Activated CD4-positive, alpha-beta T cell treated with anti-CD3 and anti-CD28 coated beads, Interleukin-2, amount 50 U/mL, for 4 hours (primary cell): ENCODE measurements around the gene BEGAIN.

Source experiments
- DNase-seq, 2 experiments: peaks; one replicate each; pipeline ENCODE4 v3.0.0-alpha.2; 2020

The BEGAIN gene

DNA sequence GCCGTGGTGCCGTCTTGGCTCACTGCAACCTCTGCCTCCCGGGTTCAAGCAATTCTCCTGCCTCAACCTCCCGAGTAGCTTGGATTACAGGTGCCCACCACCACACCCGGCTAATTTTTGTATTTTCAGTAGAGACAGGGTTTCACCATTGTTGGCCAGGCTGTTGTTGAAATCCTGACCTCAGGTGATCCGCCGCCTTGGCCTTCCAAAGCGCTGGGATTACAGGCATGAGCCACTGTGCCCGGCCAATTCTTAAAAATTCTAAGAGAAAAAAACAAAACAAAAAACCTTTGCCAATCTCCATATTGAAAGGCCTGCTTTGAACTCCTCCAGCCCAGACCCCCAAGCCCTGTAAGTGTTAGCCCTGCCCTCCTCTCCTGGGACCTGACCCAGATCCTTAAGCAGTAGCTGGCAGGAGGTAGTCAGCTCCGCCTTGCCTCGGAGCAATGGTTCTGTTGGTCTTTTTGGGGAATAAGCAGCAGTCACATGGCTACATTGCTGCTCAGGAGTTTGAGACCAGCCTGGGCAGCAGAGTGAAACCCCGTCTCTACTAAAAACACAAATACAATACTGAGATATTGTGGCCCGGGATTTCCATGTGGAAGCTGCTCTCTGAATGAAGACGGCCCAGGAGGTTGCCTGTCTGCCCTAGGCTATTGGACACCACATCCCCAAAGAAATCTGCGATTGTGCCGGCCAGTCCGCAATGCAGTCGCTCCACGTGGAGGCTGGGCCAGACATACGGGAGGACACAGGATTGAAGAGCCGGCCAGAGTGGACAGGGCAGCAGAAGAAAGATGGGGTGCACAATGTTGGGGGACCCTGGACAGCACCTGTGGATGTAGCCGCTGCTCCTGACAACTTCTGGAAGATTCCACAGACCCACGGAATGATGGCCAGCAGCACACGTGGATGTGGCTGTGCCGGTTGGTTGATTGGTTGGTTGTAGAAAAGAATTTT lies 28.8 kb upstream of the BEGAIN start:
- DNase-seq, result no peak

- no peak for DNase-seq
Observed at GRCh38 chr14:100614803-100615202, 27.6 kb upstream of the BEGAIN start.

- DNase-seq, result no peak
Observed at GRCh38 chr14:100612986-100613385, 25.8 kb upstream of the BEGAIN start.

- DNase-seq, result no peak
Observed at GRCh38 chr14:100611811-100612480, 24.7 kb upstream of the BEGAIN start.

GRCh38 chr14:100610511-100611217 lies 23.4 kb upstream of the BEGAIN start:
- no peak for DNase-seq

GRCh38 chr14:100609941-100610391 lies 22.7 kb upstream of the BEGAIN start:
- DNase-seq, result no peak

DNA sequence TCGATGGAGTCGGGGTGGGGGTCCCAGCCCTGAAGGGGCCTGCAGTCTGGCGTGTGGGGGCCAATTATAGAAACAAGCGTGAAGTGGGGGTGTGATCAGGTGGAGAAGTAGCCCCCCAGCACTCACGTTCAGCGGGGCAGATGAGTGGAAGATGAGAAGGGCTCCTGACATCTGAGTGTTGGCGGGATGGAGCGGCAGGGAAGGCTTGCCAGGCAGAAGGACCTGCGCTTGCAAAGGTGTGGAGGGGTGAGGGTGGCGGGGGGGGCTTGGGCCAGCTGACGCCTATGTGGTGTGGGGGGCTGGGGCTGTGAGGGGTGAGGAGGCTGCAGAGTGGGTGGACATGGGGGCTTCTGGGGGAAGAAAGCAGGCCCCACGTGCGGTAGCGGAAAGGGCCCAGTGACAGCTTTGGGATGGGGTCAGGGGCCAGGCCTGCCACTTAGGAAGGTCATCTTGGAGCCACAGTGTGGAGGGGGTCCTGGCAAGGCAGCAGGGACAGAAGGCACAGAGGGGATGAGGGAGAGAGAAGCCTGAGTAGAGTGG lies 22.2 kb upstream of the BEGAIN start:
- DNase-seq, result no peak

DNA sequence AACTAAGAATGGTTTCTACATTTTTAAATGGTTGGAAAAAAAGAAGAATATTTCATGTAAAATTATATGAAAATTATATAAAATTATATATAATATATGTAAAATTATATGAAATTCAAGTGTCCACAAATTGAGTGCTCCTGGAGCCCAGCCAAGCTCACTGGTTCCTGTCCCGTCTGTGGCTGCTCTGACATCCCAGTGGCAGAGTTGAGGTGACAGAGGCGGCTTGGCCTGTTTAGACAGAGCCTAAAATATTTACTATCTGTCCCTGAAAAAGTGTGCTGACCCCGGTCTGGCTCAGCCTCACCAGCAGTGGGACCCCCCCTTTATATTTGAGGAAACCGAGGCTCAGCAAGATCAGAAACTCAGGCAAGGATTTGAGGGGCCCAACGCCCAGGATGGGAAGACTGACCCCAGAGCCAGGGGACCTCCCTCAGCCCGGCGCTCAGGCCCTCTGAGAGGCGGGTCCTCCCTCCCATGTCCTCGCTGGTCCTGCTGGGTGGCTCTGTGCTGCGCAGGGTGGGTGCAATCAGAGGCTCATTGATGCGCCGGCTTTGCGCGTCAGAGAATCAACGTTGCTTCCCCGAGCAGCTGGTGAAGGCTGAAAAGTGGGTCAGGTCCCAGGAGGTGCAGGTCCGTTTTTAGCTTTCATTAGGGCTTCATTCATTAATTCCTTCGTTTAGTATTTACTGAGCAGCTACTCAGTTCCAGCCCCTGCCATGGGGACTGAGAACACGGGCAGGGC lies 21.5 kb upstream of the BEGAIN start:
- no peak for DNase-seq

DNA sequence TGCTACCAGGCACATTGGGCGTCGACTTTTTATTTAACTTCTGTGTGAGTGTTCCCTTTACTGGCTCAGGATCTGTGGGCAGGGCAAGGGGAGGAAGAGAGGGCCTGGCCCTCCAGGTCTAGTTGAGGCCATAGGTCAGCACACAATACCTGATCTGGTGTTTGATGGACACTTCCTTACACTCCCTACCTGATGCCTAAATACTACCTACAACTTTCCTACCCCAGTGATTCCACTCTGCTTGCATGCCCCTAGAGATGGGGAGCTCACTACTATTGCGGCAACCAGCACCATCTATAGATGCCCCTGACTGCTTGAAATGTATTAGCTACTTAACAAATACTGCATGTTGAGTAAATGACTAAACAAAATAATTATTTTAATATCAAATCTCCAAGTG lies 20.8 kb upstream of the BEGAIN start:
- DNase-seq, result no peak

- DNase-seq, result no peak
Observed at GRCh38 chr14:100607611-100607956, 20.4 kb upstream of the BEGAIN start.

GRCh38 chr14:100606687-100607610 lies 19.7 kb upstream of the BEGAIN start:
- no peak for DNase-seq

DNA sequence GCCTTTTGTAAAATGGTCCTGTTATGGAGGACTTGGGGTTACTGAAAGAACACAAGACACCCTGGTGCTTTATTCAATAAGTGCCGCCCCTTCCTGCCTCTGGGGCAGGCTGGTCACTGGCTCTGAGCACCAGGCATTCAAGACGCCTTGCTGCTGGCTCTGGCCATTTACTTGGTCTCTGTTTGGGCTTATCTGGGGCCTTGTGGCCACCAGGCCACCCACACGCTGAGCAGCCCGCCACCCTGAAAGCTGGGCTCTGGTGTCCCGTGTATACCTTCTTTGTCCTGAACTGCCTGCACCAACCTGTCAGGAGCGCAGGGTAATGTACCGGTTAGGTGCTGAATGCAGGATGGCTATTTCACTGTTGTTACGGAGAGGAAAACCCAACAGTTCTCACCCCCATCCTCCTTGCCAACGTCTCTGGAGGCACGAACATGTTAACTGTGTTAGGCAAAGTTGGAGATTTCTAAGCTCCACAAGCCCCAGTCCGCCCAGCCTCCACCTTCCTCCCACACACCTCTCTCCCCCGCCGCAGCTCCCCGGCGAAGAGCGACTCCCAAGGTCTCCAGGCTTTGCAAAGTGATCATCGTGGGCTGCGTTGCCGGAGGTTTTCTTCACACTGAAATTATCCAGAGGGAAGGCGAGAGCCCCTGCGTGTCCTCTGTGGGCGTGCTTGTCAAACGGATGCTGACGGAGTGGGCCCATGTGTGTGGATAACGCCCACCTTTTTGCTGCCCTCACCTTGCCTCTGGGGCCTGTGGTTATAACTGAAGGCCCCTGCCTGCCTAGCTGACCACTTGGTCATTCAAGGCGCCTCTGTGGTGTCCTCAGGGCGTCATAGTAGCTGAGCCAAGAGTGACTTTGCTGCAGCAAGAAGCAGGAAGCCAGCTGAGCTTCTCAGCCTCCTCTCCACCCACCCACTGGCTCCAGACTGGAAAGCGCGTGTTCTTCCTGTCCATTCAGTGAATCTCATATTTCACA lies 18.8 kb upstream of the BEGAIN start:
- DNase-seq, result no peak

- no peak for DNase-seq
Observed at GRCh38 chr14:100605230-100605629, 18.0 kb upstream of the BEGAIN start.

GRCh38 chr14:100604709-100605108 lies 17.5 kb upstream of the BEGAIN start:
- no peak for DNase-seq

GRCh38 chr14:100604121-100604501 lies 16.9 kb upstream of the BEGAIN start:
- DNase-seq, result no peak

- no peak for DNase-seq
Observed at GRCh38 chr14:100603341-100604120, 16.3 kb upstream of the BEGAIN start.

DNA sequence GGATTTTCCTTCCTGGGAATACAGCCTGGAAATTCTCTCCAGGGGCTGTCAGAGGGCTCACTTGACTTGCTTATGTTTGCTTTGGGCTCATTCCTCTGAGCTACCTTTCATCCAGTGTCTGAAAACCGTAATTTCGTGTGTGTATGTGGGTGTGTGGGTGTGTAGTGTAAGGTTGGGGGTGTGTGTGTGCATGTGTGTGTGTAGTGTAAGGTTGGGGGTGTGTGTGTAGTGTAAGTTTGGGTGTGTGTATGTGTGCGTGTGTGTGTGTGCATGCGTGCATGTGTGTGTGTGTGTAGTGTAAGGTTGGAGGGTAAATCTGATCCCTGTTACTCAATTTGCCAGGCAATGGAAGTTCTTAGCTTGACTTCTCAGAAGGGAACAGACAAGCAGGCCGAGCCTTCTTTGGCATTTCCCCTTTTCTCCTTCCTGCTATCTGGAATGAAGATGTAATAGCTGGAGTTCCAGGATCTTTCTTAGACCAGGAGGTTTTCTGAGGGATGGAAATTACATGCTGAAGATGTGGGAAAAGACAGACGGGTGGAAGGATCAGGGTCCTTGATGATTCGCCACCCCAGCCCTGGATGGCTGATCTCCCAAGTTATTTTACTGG lies 15.5 kb upstream of the BEGAIN start:
- no peak for DNase-seq

DNA sequence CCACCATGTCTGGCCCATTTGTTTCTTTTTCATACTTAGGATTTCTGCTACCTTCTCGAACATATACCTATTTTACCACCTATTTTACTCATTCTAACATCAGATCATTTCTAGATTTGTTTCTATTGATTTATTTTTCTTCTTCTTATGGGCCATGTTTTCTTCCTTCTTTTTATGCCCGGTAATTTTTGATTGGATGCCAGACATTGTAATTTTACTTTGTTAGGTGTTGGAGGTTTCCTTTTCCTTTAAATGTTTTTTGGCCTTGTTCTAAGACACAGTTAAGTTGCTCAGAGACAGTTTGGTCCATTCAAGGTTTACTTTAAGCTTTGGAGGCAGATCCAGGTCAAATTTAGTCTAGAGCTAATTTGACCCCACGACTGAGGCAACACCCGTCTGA lies 14.7 kb upstream of the BEGAIN start:
- DNase-seq, result no peak

- no peak for DNase-seq
Observed at GRCh38 chr14:100601064-100601463, 13.8 kb upstream of the BEGAIN start.
